PFSK-1 (cell line): ENCODE results near the gene NCF4.

ENCODE experiments used
- POLR2AphosphoS5 ChIP-seq: IDR thresholded peaks from 2 replicates; pipeline ENCODE4 v1.6.1; 2012; ENCODE audit warnings: low read depth, mild to moderate bottlenecking, control low read depth, low read length, moderate library complexity
- TF ChIP-seq, protein P1 (sequence below), 2 experiments: IDR thresholded peaks; 2 replicates each; pipeline versions ENCODE4 v1.6.1 to v1.8.0; 2011 to 2012; ENCODE audit warnings: low read depth in 2 of 2, low read length in 2 of 2, control low read depth in 1 of 2, inconsistent platforms in 1 of 2, mild to moderate bottlenecking in 1 of 2, moderate library complexity in 1 of 2; ENCODE audit not compliant: insufficient read depth in 1 of 2

DNA sequence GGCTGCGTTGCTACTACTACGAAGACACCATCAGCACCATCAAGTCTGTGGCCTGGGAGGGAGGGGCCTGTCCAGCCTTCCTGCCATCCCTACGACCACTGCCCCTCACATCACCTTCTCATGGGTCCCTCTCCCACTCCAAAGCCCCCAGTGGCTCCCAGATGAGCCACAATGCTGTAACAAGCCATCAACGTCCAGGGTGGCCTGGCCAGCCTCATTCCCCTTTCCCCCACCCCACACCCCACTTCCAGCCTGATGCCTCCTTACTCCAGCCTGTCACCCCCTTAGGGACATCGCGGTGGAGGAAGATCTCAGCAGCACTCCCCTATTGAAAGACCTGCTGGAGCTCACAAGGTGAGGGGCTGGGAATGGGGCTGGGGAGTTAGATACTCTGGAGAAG lies 14.9 kb downstream of the NCF4 start:
- TF ChIP-seq POLR2AphosphoS5 = no peak
- TF ChIP-seq, protein P1, sequence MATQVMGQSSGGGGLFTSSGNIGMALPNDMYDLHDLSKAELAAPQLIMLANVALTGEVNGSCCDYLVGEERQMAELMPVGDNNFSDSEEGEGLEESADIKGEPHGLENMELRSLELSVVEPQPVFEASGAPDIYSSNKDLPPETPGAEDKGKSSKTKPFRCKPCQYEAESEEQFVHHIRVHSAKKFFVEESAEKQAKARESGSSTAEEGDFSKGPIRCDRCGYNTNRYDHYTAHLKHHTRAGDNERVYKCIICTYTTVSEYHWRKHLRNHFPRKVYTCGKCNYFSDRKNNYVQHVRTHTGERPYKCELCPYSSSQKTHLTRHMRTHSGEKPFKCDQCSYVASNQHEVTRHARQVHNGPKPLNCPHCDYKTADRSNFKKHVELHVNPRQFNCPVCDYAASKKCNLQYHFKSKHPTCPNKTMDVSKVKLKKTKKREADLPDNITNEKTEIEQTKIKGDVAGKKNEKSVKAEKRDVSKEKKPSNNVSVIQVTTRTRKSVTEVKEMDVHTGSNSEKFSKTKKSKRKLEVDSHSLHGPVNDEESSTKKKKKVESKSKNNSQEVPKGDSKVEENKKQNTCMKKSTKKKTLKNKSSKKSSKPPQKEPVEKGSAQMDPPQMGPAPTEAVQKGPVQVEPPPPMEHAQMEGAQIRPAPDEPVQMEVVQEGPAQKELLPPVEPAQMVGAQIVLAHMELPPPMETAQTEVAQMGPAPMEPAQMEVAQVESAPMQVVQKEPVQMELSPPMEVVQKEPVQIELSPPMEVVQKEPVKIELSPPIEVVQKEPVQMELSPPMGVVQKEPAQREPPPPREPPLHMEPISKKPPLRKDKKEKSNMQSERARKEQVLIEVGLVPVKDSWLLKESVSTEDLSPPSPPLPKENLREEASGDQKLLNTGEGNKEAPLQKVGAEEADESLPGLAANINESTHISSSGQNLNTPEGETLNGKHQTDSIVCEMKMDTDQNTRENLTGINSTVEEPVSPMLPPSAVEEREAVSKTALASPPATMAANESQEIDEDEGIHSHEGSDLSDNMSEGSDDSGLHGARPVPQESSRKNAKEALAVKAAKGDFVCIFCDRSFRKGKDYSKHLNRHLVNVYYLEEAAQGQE (IDR thresholded peaks at IDR 0.05; ENCODE audit: insufficient read depth in 1 of 2, low read depth in 2 of 2, low read length in 2 of 2) = no peak
